ENCODE data around the gene TMEM178A. TPM values are rescaled to one million over a fixed set of nuclear protein-coding genes. Genes with fewer than 3 reads are reported as not detected.

The TMEM178A gene
- total RNA-seq, 2 donors from 2014 or later: 4.9 to 7.8 TPM

- no peak overlapping the region for H3K4me3 ChIP-seq
- ATAC-seq (no peak), DNase-seq (no peak)
- no peaks in the 10 kb centered on the region for H3K4me1 ChIP-seq
- no peak for TF ChIP-seq CTCF (IDR thresholded peaks at IDR 0.05)
- TF ChIP-seq POLR2A (IDR thresholded peaks at IDR 0.05): no peak
- no peaks in the 10 kb centered on the region for H3K27me3 ChIP-seq
- no peak overlapping the region for H3K27ac ChIP-seq
- WGBS, 2 donors: 86 to 87% methylated on average over 6 of the region's 6 CpGs
- no peaks in the 10 kb centered on the region for H3K9me3 ChIP-seq
- intact Hi-C loops (cut with DNase I): no loop called here
- peaks cover 0 to 10% of the 10 kb centered on the region in 2 donors for H3K36me3 ChIP-seq (replicated peaks in 1 of 2; ENCODE audit: insufficient read depth in 1 of 2, low read depth in 2 of 2)
These were observed 70.9 kb downstream of the TMEM178A start for GRCh38 chr2:39736640-39737039.

- ATAC-seq (no peak), DNase-seq (no peak)
- WGBS, 2 donors: 89 to 95% methylated on average over 8 of the region's 8 CpGs
- Histone ChIP-seq H3K4me1 (no peaks in the 10 kb centered on the region), H3K9me3 (no peaks in the 10 kb centered on the region), H3K27ac (no peak overlapping the region), H3K36me3 (replicated peaks in 1 of 2; ENCODE audit: insufficient read depth in 1 of 2, low read depth in 2 of 2) (peaks cover 0 to 14% of the 10 kb centered on the region in 2 donors), H3K4me3 (no peak overlapping the region), H3K27me3 (no peaks in the 10 kb centered on the region)
- no peak for TF ChIP-seq POLR2A (IDR thresholded peaks at IDR 0.05)
- no peak for TF ChIP-seq CTCF (IDR thresholded peaks at IDR 0.05)
- intact Hi-C loops (cut with DNase I): no loop called here
These were observed 71.9 kb downstream of the TMEM178A start for GRCh38 chr2:39737661-39738060.

- no peak for DNase-seq
- H3K4me1 ChIP-seq: no peaks in the 10 kb centered on the region
- ATAC-seq: no peak
- H3K36me3 ChIP-seq (replicated peaks in 1 of 2; ENCODE audit: insufficient read depth in 1 of 2, low read depth in 2 of 2): peaks cover 0 to 14% of the 10 kb centered on the region in 2 donors
- TF ChIP-seq POLR2A (IDR thresholded peaks at IDR 0.05) (no peak), CTCF (IDR thresholded peaks at IDR 0.05) (no peak)
- no peak overlapping the region for H3K27ac ChIP-seq
- H3K9me3 ChIP-seq: no peaks in the 10 kb centered on the region
- H3K4me3 ChIP-seq: no peak overlapping the region
- intact Hi-C loops (cut with DNase I): no loop called here
- 91 to 98% methylated on average over 2 of the region's 2 CpGs for WGBS, 2 donors
- H3K27me3 ChIP-seq: no peaks in the 10 kb centered on the region
These were observed 73.2 kb downstream of the TMEM178A start for GRCh38 chr2:39738936-39739335.

- Histone ChIP-seq H3K9me3 (no peaks in the 10 kb centered on the region), H3K36me3 (replicated peaks in 1 of 2; ENCODE audit: insufficient read depth in 1 of 2, low read depth in 2 of 2) (peaks cover 0 to 14% of the 10 kb centered on the region in 2 donors), H3K4me1 (no peaks in the 10 kb centered on the region), H3K27ac (no peak overlapping the region), H3K27me3 (no peaks in the 10 kb centered on the region), H3K4me3 (no peak overlapping the region)
- TF ChIP-seq POLR2A (IDR thresholded peaks at IDR 0.05): no peak
- no peak for TF ChIP-seq CTCF (IDR thresholded peaks at IDR 0.05)
- intact Hi-C loops (cut with DNase I): no loop called here
- 48 to 62% methylated on average over 5 of the region's 5 CpGs for WGBS, 2 donors
- no peak for ATAC-seq
- DNase-seq: no peak
These were observed 73.7 kb downstream of the TMEM178A start for GRCh38 chr2:39739386-39739785.

- no peak overlapping the region for H3K27ac ChIP-seq
- no peaks in the 10 kb centered on the region for H3K4me1 ChIP-seq
- no peaks in the 10 kb centered on the region for H3K27me3 ChIP-seq
- H3K36me3 ChIP-seq (replicated peaks in 1 of 2; ENCODE audit: insufficient read depth in 1 of 2, low read depth in 2 of 2): peaks cover 0 to 8% of the 10 kb centered on the region in 2 donors
- no peak overlapping the region for H3K4me3 ChIP-seq
- no peaks in the 10 kb centered on the region for H3K9me3 ChIP-seq
- ATAC-seq: no peak
- WGBS, 2 donors: 92 to 97% methylated on average over 1 of the region's 1 CpG
- DNase-seq: no peak
- intact Hi-C loops (cut with DNase I): no loop called here
- TF ChIP-seq POLR2A (IDR thresholded peaks at IDR 0.05): no peak
- TF ChIP-seq CTCF (IDR thresholded peaks at IDR 0.05): no peak
These were observed 76.2 kb downstream of the TMEM178A start for GRCh38 chr2:39741871-39742270.
